HG02970 (cell line): ENCODE results near the gene ZNF485.

ENCODE experiments used
- ATAC-seq: cut with Tn5 transposase; IDR thresholded peaks from one replicate; pipeline ENCODE4 v1.9.1; 2021; ENCODE audit warnings: mild to moderate bottlenecking, moderate library complexity, moderate number of reproducible peaks; ENCODE audit not compliant: unreplicated experiment, low FRiP score

Gene ZNF485

GRCh38 chr10:43666552-43666951 is 60.3 kb downstream of the ZNF485 start:
- no peak for ATAC-seq

DNA sequence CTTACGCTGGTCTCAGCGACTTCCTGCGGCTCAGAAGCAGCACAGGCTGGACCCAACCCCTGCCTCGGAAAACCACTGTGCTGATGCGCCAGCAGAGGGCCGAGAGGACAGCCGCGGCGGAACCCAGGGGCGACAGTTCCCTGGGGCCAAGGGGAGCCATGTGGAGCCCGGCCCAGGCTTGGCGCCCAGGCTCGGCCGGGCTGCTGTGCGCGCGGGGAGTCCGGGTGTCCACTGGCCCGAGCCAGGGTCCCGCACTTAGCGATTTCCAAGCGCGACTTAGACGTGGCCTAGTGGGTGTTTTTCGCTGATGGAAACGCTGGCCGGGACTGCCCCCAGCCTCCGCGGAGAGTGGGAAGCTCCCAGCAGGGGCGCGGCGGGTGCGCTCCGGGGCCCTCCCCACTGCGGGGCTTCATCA is 61.1 kb downstream of the ZNF485 start:
- no peak for ATAC-seq
